ENCODE data around the gene FZD2. TPM values are rescaled to one million over a fixed set of nuclear protein-coding genes. Genes with fewer than 3 reads are reported as not detected.

FZD2 gene
- total RNA-seq, 2 donors from 2014 or later: 0.67 to 2.0 TPM

Other genes with a start within 250 kb of the FZD2 start
- 1 to 10 TPM in 1 of 2 donors, under 1 TPM in 1; 0.52 to 1.4 TPM for gene RUNDC3A, start 248.9 kb upstream of the FZD2 start, total RNA-seq
- gene SLC25A39, start 232.7 kb upstream of the FZD2 start, total RNA-seq: 100 to 1,000 TPM; 115 to 267 TPM
- 100 to 1,000 TPM; 343 to 466 TPM for gene GRN, start 212.2 kb upstream of the FZD2 start, total RNA-seq
- gene FAM171A2, start 193.6 kb upstream of the FZD2 start, total RNA-seq: under 1 TPM; 0.64 to 0.72 TPM
- under 1 TPM; 0.37 to 0.69 TPM for gene ITGA2B, start 167.8 kb upstream of the FZD2 start, total RNA-seq
- 10 to 100 TPM; 30.3 to 33.9 TPM for gene GPATCH8, start 54.1 kb upstream of the FZD2 start, total RNA-seq
- not detected for gene MEIOC, start 99.0 kb downstream of the FZD2 start, total RNA-seq
- 10 to 100 TPM; 22.2 to 25.5 TPM for gene CCDC43, start 132.3 kb downstream of the FZD2 start, total RNA-seq
- gene DBF4B, start 151.2 kb downstream of the FZD2 start, total RNA-seq: 10 to 100 TPM in 1 of 2 donors, 1 to 10 TPM in 1; 5.6 to 14.4 TPM
- under 1 TPM; 0.42 TPM for gene ADAM11, start 201.5 kb downstream of the FZD2 start, total RNA-seq